Fibroblast of lung (primary cell): ENCODE results near the gene P4HA1. TPM values are rescaled to one million over a fixed set of nuclear protein-coding genes. Genes with fewer than 3 reads are reported as not detected.
"Not testable (repeated sequence)": the region's sequence is repeated elsewhere in the genome, so short reads cannot be mapped to it uniquely, and the experiment has no call there.

Experiments used
- DNase-seq, 2 donors: peaks; one replicate each; pipeline versions ENCODE4 v3.0.0 to v3.0.0-alpha.2; 2010; ENCODE audit warnings: low read depth in 2 of 2
- H2AFZ ChIP-seq: 2 replicates; pipeline ENCODE4 v1.5.1; 2012; ENCODE audit warnings: low read length, control low read depth, inconsistent platforms
- H3K27ac ChIP-seq: 2 replicates; pipeline ENCODE4 v1.5.1; 2011; ENCODE audit warnings: low read length, control low read depth; ENCODE audit not compliant: insufficient read depth
- H3K27me3 ChIP-seq: 2 replicates; pipeline ENCODE4 v1.5.1; 2011; ENCODE audit warnings: mild to moderate bottlenecking, low read length; ENCODE audit not compliant: control insufficient read depth, insufficient read depth
- H3K36me3 ChIP-seq: 2 replicates; pipeline ENCODE4 v1.5.1; 2011; ENCODE audit warnings: low read length; ENCODE audit not compliant: control insufficient read depth, insufficient read depth
- H3K4me1 ChIP-seq: 2 replicates; pipeline ENCODE4 v1.5.1; 2011; ENCODE audit warnings: low read length; ENCODE audit not compliant: control insufficient read depth, insufficient read depth; ENCODE audit errors: extremely low read depth
- H3K4me2 ChIP-seq: 2 replicates; pipeline ENCODE4 v1.5.1; 2011; ENCODE audit warnings: low read length, control low read depth; ENCODE audit not compliant: insufficient read depth; ENCODE audit errors: extremely low read depth
- H3K4me3 ChIP-seq, 4 experiments: fragments of 200-600 bp in 1 of 4; sonication (generic) in 1 of 4; replicated peaks in 1 of 4; 2 replicates each; pipeline ENCODE4 v1.5.1; 2011 to 2016; ENCODE audit warnings: low read length in 4 of 4, low read depth in 3 of 4, mild to moderate bottlenecking in 3 of 4, control low read depth in 2 of 4, inconsistent platforms in 1 of 4, mixed read lengths in 1 of 4; ENCODE audit not compliant: insufficient read depth in 1 of 4; ENCODE audit errors: control extremely low read depth in 1 of 4
- H3K79me2 ChIP-seq: 2 replicates; pipeline ENCODE4 v1.5.1; 2012; ENCODE audit warnings: mild to moderate bottlenecking, low read length, inconsistent platforms; ENCODE audit not compliant: control insufficient read depth, insufficient read depth
- H3K9ac ChIP-seq: 2 replicates; pipeline ENCODE4 v1.5.1; 2011; ENCODE audit warnings: mild to moderate bottlenecking, low read length, control low read depth; ENCODE audit not compliant: insufficient read depth
- H3K9me3 ChIP-seq: 2 replicates; pipeline ENCODE4 v1.5.1; 2012; ENCODE audit warnings: low read depth, low read length; ENCODE audit not compliant: control insufficient read depth, insufficient read depth
- H4K20me1 ChIP-seq: 2 replicates; pipeline ENCODE4 v1.5.1; 2011; ENCODE audit warnings: low read length; ENCODE audit not compliant: control insufficient read depth, insufficient read depth; ENCODE audit errors: extremely low read depth
- EZH2 ChIP-seq: IDR thresholded peaks from 2 replicates; pipeline ENCODE4 v1.5.1; 2012; ENCODE audit warnings: low read length, control low read depth, mild to moderate bottlenecking; ENCODE audit errors: missing control alignments
- polyA plus RNA-seq, 2 donors: library from polyadenylated mRNA; depleted of rRNA in 1 of 2; stranded (reverse) in 1 of 2; unstranded in 1 of 2; fragments of >200 nt; gene quantifications; 2 replicates each; pipeline ENCODE4 v1.2.1, GENCODE V29; 2011 to 2012; ENCODE audit warnings: missing spikeins in 1 of 2
- total RNA-seq: library from RNA; depleted of rRNA; stranded (reverse); fragments of >200 nt; gene quantifications from 2 replicates; pipeline ENCODE4 v1.2.1, GENCODE V29; 2014
- TF ChIP-seq, protein P1 (sequence below), 2 donors: IDR thresholded peaks in 1 of 2; conservative IDR thresholded peaks in 1 of 2; 1 replicate in 1 of 2; 2 replicates in 1 of 2; pipeline ENCODE4 v1.5.1; 2011 to 2012; ENCODE audit warnings: low read length in 2 of 2, control low read depth in 1 of 2, inconsistent platforms in 1 of 2, low read depth in 1 of 2, mild to moderate bottlenecking in 1 of 2

The P4HA1 gene
- total and polyA plus RNA-seq, 2 donors (not counting 1 experiment from before 2014, with no cell fraction given): 147 to 226 TPM

DNA sequence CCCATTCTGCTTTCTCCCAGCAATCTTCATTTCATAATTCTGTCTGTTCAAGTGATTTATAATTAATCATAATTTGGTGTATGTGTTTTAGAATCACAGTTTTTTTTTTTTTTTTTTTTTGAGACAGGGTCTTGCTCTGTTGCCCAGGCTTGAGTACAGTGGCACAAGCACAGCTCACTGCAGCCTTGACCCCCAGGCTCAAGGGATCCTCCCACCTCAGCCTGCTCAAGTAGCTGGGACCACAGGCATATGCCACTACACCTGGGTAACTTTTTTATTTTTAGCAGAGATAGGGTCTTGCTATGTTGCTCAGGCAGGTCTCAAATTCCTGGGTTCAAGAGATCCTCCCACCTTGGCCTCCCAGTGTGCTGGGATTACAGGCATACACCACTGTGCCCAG, 92.8 kb downstream of the P4HA1 start:
- no peak for DNase-seq
- Histone ChIP-seq H3K36me3 (no peaks in the 10 kb centered on the region), H3K9ac (no peak overlapping the region), H2AFZ (no peak overlapping the region), H3K4me1 (no peaks in the 10 kb centered on the region), H3K79me2 (no peaks in the 10 kb centered on the region), H3K27ac (no peak overlapping the region), H3K9me3 (no peaks in the 10 kb centered on the region), H4K20me1 (no peaks in the 10 kb centered on the region), H3K4me2 (no peak overlapping the region), H3K4me3 (no peak overlapping the region), H3K27me3 (no peaks in the 10 kb centered on the region)
- TF ChIP-seq EZH2: no peak
- TF ChIP-seq, protein P1, sequence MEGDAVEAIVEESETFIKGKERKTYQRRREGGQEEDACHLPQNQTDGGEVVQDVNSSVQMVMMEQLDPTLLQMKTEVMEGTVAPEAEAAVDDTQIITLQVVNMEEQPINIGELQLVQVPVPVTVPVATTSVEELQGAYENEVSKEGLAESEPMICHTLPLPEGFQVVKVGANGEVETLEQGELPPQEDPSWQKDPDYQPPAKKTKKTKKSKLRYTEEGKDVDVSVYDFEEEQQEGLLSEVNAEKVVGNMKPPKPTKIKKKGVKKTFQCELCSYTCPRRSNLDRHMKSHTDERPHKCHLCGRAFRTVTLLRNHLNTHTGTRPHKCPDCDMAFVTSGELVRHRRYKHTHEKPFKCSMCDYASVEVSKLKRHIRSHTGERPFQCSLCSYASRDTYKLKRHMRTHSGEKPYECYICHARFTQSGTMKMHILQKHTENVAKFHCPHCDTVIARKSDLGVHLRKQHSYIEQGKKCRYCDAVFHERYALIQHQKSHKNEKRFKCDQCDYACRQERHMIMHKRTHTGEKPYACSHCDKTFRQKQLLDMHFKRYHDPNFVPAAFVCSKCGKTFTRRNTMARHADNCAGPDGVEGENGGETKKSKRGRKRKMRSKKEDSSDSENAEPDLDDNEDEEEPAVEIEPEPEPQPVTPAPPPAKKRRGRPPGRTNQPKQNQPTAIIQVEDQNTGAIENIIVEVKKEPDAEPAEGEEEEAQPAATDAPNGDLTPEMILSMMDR (conservative IDR thresholded peaks at IDR 0.05 in 1 of 2, IDR thresholded peaks at IDR 0.05 in 1 of 2; ENCODE audit: low read depth in 1 of 2, low read length in 2 of 2): no peak

DNA sequence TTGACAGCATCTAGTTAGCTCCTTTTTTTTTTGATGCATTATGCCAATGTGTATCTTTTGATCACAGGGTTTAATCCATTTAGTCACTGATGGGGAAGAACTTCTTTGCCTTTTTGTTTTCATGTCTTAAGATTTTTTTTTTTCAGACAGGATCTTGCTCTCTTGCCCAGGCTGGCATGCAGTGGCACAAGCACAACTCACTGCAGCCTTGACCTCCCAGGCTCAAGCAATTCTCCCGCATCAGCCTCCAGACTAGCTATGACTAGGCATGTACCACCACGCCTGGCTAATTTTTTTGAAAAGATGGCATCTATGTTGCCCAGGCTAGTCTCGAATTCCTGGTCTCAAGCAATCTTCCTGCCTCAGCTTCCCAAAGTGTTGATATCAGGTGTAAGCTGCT, 95.7 kb downstream of the P4HA1 start:
- H3K4me1 ChIP-seq: no peaks in the 10 kb centered on the region
- no peaks in the 10 kb centered on the region for H3K36me3 ChIP-seq
- H3K79me2 ChIP-seq: no peaks in the 10 kb centered on the region
- no peak for DNase-seq
- H3K27ac ChIP-seq: no peak overlapping the region
- H2AFZ ChIP-seq: no peak overlapping the region
- no peaks in the 10 kb centered on the region for H3K27me3 ChIP-seq
- no peak overlapping the region for H3K9ac ChIP-seq
- no peak overlapping the region for H3K4me3 ChIP-seq
- TF ChIP-seq EZH2: no peak
- TF ChIP-seq, protein P1 (conservative IDR thresholded peaks at IDR 0.05 in 1 of 2, IDR thresholded peaks at IDR 0.05 in 1 of 2; ENCODE audit: low read depth in 1 of 2, low read length in 2 of 2): no peak
- no peak overlapping the region for H3K4me2 ChIP-seq
- no peaks in the 10 kb centered on the region for H3K9me3 ChIP-seq
- H4K20me1 ChIP-seq: no peaks in the 10 kb centered on the region

DNA sequence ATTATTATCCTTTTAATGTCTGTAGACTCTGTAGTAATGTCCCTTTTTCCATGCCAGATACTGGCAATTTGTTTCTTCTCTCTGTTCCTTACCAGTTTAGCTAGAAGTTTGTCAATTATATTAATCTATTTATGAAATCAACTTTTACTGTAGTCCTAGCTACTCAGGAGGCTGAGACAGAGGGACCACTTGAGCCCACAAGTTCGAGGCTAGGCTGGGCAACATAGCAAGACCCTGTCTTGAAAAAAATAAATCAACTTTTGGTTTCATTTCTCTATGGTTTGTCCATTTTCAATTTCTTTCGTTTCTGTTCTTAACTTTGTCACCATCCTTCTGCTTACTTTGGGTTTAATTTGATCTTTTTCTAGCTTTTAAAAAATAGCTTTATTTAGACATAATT, 99.6 kb downstream of the P4HA1 start:
- Histone ChIP-seq H3K4me3 (no peak overlapping the region), H3K9ac (no peak overlapping the region), H3K4me1 (no peaks in the 10 kb centered on the region), H3K9me3 (no peaks in the 10 kb centered on the region), H2AFZ (no peak overlapping the region), H3K4me2 (no peak overlapping the region), H3K27me3 (no peaks in the 10 kb centered on the region), H4K20me1 (no peaks in the 10 kb centered on the region), H3K79me2 (no peaks in the 10 kb centered on the region), H3K36me3 (no peaks in the 10 kb centered on the region), H3K27ac (no peak overlapping the region)
- TF ChIP-seq EZH2: no peak
- TF ChIP-seq, protein P1 (conservative IDR thresholded peaks at IDR 0.05 in 1 of 2, IDR thresholded peaks at IDR 0.05 in 1 of 2; ENCODE audit: low read depth in 1 of 2, low read length in 2 of 2): no peak
- DNase-seq: no peak

DNA sequence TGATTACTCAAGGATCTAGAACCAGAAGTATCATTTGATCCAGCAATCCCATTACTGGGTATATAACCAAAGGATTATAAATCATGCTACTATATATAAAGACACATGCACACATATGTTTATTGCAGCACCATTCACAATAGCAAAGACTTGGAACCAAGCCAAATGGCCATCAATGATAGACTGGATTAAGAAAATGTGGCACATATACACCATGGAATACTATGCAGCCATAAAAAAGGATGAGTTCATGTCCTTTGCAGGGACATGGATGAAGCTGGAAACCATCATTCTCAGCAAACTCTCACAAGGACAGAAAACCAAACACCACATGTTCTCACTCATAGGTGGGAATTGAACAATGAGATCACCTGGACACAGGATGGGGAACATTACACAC, 101.2 kb downstream of the P4HA1 start:
- not testable (repeated sequence) for H3K9ac ChIP-seq, DNase-seq, H4K20me1 ChIP-seq, H3K36me3 ChIP-seq, H2AFZ ChIP-seq, H3K27ac ChIP-seq, H3K4me2 ChIP-seq, H3K79me2 ChIP-seq, H3K27me3 ChIP-seq, H3K4me1 ChIP-seq, H3K9me3 ChIP-seq, H3K4me3 ChIP-seq

DNA sequence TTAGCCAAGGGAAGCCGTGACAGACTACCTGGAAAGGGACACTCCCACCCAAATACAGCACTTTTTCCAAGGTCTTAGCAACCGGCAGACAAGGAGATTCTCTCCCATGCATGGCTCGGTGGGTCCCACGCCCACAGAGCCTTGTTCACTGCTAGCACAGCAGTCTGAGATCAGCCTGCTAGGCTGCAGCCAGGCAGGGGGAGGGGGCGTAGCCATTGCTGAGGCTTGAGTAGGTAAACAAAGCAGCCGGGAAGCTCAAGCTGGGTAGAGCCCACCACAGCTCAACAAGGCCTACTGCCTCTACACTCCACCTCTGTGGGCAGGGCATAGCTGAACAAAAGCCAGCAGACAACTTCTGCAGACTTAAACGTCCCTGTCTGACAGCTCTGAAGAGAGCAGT, 106.9 kb downstream of the P4HA1 start:
- H3K27me3 ChIP-seq, H4K20me1 ChIP-seq, DNase-seq: not testable (repeated sequence)

More for the DNA sequence above, 106.9 kb downstream of the P4HA1 start:
- H3K4me2 ChIP-seq, H3K27ac ChIP-seq, H3K36me3 ChIP-seq, H3K9me3 ChIP-seq, H3K9ac ChIP-seq, H3K4me3 ChIP-seq, H2AFZ ChIP-seq, H3K79me2 ChIP-seq, H3K4me1 ChIP-seq: not testable (repeated sequence)
